ENCODE measurements around the gene RAB3IL1.

GRCh38 chr11:61882879-61883278 is 34.5 kb downstream of the RAB3IL1 start:
- TF ChIP-seq CTCF (IDR thresholded peaks at IDR 0.05) (no peak), POLR2A (IDR thresholded peaks at IDR 0.05) (no peak)
